CD4-positive, alpha-beta memory T cell (primary cell): ENCODE measurements around the gene TTLL11. TPM values are rescaled to one million over a fixed set of nuclear protein-coding genes. Genes with fewer than 3 reads are reported as not detected.

Experiments used
- CTCF ChIA-PET: fragments of 350-600 bp; sonication (Branson Sonifier 250); formaldehyde crosslinking; loops from one replicate; lab custom pipeline; 2021; ENCODE audit warnings: inconsistent platforms; ENCODE audit not compliant: partially characterized antibody; lab: Charles Lee
- POLR2A ChIA-PET: fragments of 350-600 bp; sonication (Branson Sonifier 250); formaldehyde crosslinking; loops from one replicate; lab custom pipeline; 2021; ENCODE audit not compliant: partially characterized antibody; lab: Charles Lee
- DNase-seq, 5 donors: peaks; one replicate each; pipeline versions ENCODE4 v3.0.0 to v3.0.0-alpha.2; 2020 to 2022; ENCODE audit warnings: mixed read lengths in 1 of 5
- H3K27ac ChIP-seq: one replicate; pipeline ENCODE4 v1.7.0; 2013; ENCODE audit warnings: low read depth, low read length
- H3K27me3 ChIP-seq: 2 replicates; pipeline ENCODE4 v1.7.0; 2013; ENCODE audit warnings: mild to moderate bottlenecking, low read length, moderate library complexity; ENCODE audit not compliant: insufficient read depth
- H3K36me3 ChIP-seq: 2 replicates; pipeline ENCODE4 v1.7.0; 2013; ENCODE audit warnings: mild to moderate bottlenecking, low read length, moderate library complexity; ENCODE audit not compliant: insufficient read depth
- H3K4me1 ChIP-seq: 2 replicates; pipeline ENCODE4 v1.7.0; 2013; ENCODE audit warnings: mild to moderate bottlenecking, low read length, moderate library complexity; ENCODE audit not compliant: insufficient read depth
- H3K4me3 ChIP-seq, 2 donors: one replicate each; pipeline ENCODE4 v1.7.0; 2013; ENCODE audit warnings: low read length in 2 of 2, mild to moderate bottlenecking in 1 of 2
- H3K9me3 ChIP-seq, 2 donors: one replicate each; pipeline ENCODE4 v1.7.0; 2013; ENCODE audit warnings: low read length in 2 of 2, control low read depth in 1 of 2; ENCODE audit not compliant: control insufficient read depth in 1 of 2
- H3K27ac Mint-ChIP-seq, 7 donors: one replicate each; pipeline ENCODE4 v1.8.0; 2020 to 2021; ENCODE audit warnings: mixed read lengths in 7 of 7, mild to moderate bottlenecking in 6 of 7, inconsistent platforms in 3 of 7, moderate library complexity in 3 of 7
- H3K27me3 Mint-ChIP-seq, 2 donors: one replicate each; pipeline ENCODE4 v1.8.0; 2020 to 2021; ENCODE audit warnings: mixed read lengths in 2 of 2
- H3K36me3 Mint-ChIP-seq, 2 donors: one replicate each; pipeline ENCODE4 v1.8.0; 2020 to 2021; ENCODE audit warnings: mixed read lengths in 2 of 2, inconsistent platforms in 1 of 2, mild to moderate bottlenecking in 1 of 2
- H3K4me1 Mint-ChIP-seq, 4 donors: one replicate each; pipeline ENCODE4 v1.8.0; 2020 to 2021; ENCODE audit warnings: mixed read lengths in 4 of 4, mild to moderate bottlenecking in 1 of 4
- H3K4me3 Mint-ChIP-seq, 8 donors: one replicate each; pipeline ENCODE4 v1.8.0; 2020 to 2021; ENCODE audit warnings: mixed read lengths in 8 of 8, mild to moderate bottlenecking in 7 of 8, moderate library complexity in 6 of 8, inconsistent platforms in 3 of 8
- H3K9me3 Mint-ChIP-seq, 8 donors: one replicate each; pipeline ENCODE4 v1.8.0; 2020 to 2021; ENCODE audit warnings: mixed read lengths in 8 of 8, mild to moderate bottlenecking in 5 of 8, inconsistent platforms in 3 of 8, moderate library complexity in 1 of 8
- intact Hi-C: fragments of 100-400 bp; cut with micrococcal nuclease; formaldehyde crosslinking; loops from one replicate; pipeline ENCODE4 v1.15.1; 2023
- polyA plus RNA-seq, 2 donors: library from polyadenylated mRNA; unstranded; fragments of 300-500 nt; fragmentation: Illumina TruSeq; gene quantifications; one replicate each; pipeline ENCODE4 v1.2.3, GENCODE V29; 2021
- total RNA-seq, 2 experiments: library from RNA; stranded (reverse); gene quantifications; one replicate each; pipeline ENCODE4 v1.2.3, GENCODE V29; 2021

Gene TTLL11
- total and polyA plus RNA-seq, 4 experiments from 2014 or later: 2.7 to 7.8 (median 3.1) TPM

GRCh38 chr9:121914604-121915303 lies 178.4 kb downstream of the TTLL11 start:
- H3K27ac ChIP-seq: no peak overlapping the region
- no peak overlapping the region for H3K4me3 ChIP-seq
- H3K36me3 Mint-ChIP-seq: peaks cover 0 to 8% of the 10 kb centered on the region in 2 donors
- DNase-seq: no peak
- ChIA-PET CTCF (no interaction called here), POLR2A (no interaction called here)
- no peaks in the 10 kb centered on the region for H3K27me3 Mint-ChIP-seq
- no peak overlapping the region for H3K27ac Mint-ChIP-seq
- H3K36me3 ChIP-seq: no peaks in the 10 kb centered on the region
- H3K4me1 Mint-ChIP-seq: no peaks in the 10 kb centered on the region
- H3K9me3 ChIP-seq: no peaks in the 10 kb centered on the region
- no peaks in the 10 kb centered on the region for H3K27me3 ChIP-seq
- no peak overlapping the region for H3K4me3 Mint-ChIP-seq
- intact Hi-C loops: no loop called here
- no peaks in the 10 kb centered on the region for H3K9me3 Mint-ChIP-seq
- H3K4me1 ChIP-seq: no peaks in the 10 kb centered on the region

GRCh38 chr9:121914017-121914595 lies 179.0 kb downstream of the TTLL11 start:
- Histone ChIP-seq H3K4me1 (no peaks in the 10 kb centered on the region), H3K36me3 (no peaks in the 10 kb centered on the region), H3K4me3 (no peak overlapping the region), H3K9me3 (no peaks in the 10 kb centered on the region), H3K27ac (no peak overlapping the region), H3K27me3 (no peaks in the 10 kb centered on the region)
- ChIA-PET CTCF (interaction anchor here (0.8 kb wide), 1 partner anchor 9 kb away, joined by 3 read pairs; no protein-coding TSS in a partner anchor), POLR2A (no interaction called here)
- no peak overlapping the region for H3K4me3 Mint-ChIP-seq
- no peaks in the 10 kb centered on the region for H3K27me3 Mint-ChIP-seq
- H3K36me3 Mint-ChIP-seq: peaks cover 0 to 8% of the 10 kb centered on the region in 2 donors
- no peak overlapping the region for H3K27ac Mint-ChIP-seq
- no peak for DNase-seq
- intact Hi-C loops: no loop called here
- H3K4me1 Mint-ChIP-seq: no peaks in the 10 kb centered on the region
- no peaks in the 10 kb centered on the region for H3K9me3 Mint-ChIP-seq

GRCh38 chr9:121912812-121913627 lies 180.1 kb downstream of the TTLL11 start:
- Mint-ChIP-seq H3K36me3 (peaks cover 0 to 8% of the 10 kb centered on the region in 2 donors), H3K27ac (no peak overlapping the region), H3K4me3 (no peak overlapping the region), H3K9me3 (peaks cover 0 to 2% (median 0%) of the 10 kb centered on the region in 8 donors), H3K27me3 (no peaks in the 10 kb centered on the region), H3K4me1 (no peaks in the 10 kb centered on the region)
- CTCF ChIA-PET: no interaction called here
- no peaks in the 10 kb centered on the region for H3K9me3 ChIP-seq
- H3K36me3 ChIP-seq: no peaks in the 10 kb centered on the region
- H3K4me1 ChIP-seq: no peaks in the 10 kb centered on the region
- POLR2A ChIA-PET: no interaction called here
- DNase-seq: no peak
- H3K27ac ChIP-seq: no peak overlapping the region
- H3K27me3 ChIP-seq: no peaks in the 10 kb centered on the region
- no peak overlapping the region for H3K4me3 ChIP-seq
- intact Hi-C loops: no loop called here

GRCh38 chr9:121910491-121911040 lies 182.5 kb downstream of the TTLL11 start:
- Histone ChIP-seq H3K27me3 (no peaks in the 10 kb centered on the region), H3K9me3 (no peaks in the 10 kb centered on the region), H3K27ac (no peak overlapping the region), H3K36me3 (no peaks in the 10 kb centered on the region), H3K4me3 (no peak overlapping the region), H3K4me1 (no peaks in the 10 kb centered on the region)
- no peak overlapping the region for H3K27ac Mint-ChIP-seq
- ChIA-PET CTCF (no interaction called here), POLR2A (no interaction called here)
- H3K27me3 Mint-ChIP-seq: no peaks in the 10 kb centered on the region
- intact Hi-C loops: no loop called here
- H3K4me1 Mint-ChIP-seq: no peaks in the 10 kb centered on the region
- peaks cover 0 to 8% of the 10 kb centered on the region in 2 donors for H3K36me3 Mint-ChIP-seq
- H3K9me3 Mint-ChIP-seq: peaks cover 0 to 2% (median 0%) of the 10 kb centered on the region in 8 donors
- no peak for DNase-seq
- H3K4me3 Mint-ChIP-seq: no peak overlapping the region

GRCh38 chr9:121909111-121909510 lies 184.0 kb downstream of the TTLL11 start:
- H3K27ac Mint-ChIP-seq: no peak overlapping the region
- no peaks in the 10 kb centered on the region for H3K36me3 ChIP-seq
- H3K27me3 ChIP-seq: no peaks in the 10 kb centered on the region
- ChIA-PET CTCF (no interaction called here), POLR2A (no interaction called here)
- no peaks in the 10 kb centered on the region for H3K9me3 ChIP-seq
- no peaks in the 10 kb centered on the region for H3K4me1 Mint-ChIP-seq
- peaks cover 0 to 8% of the 10 kb centered on the region in 2 donors for H3K36me3 Mint-ChIP-seq
- no peak for DNase-seq
- no peak overlapping the region for H3K4me3 Mint-ChIP-seq
- H3K27me3 Mint-ChIP-seq: no peaks in the 10 kb centered on the region
- no peak overlapping the region for H3K4me3 ChIP-seq
- no peaks in the 10 kb centered on the region for H3K4me1 ChIP-seq
- H3K27ac ChIP-seq: no peak overlapping the region
- intact Hi-C loops: no loop called here
- H3K9me3 Mint-ChIP-seq: peaks cover 0 to 2% (median 0%) of the 10 kb centered on the region in 8 donors

- H3K27ac ChIP-seq: no peak overlapping the region
- Mint-ChIP-seq H3K9me3 (peaks cover 0 to 2% (median 0%) of the 10 kb centered on the region in 8 donors), H3K36me3 (no peaks in the 10 kb centered on the region), H3K27me3 (no peaks in the 10 kb centered on the region), H3K4me1 (no peaks in the 10 kb centered on the region), H3K27ac (no peak overlapping the region), H3K4me3 (no peak overlapping the region)
- no peaks in the 10 kb centered on the region for H3K9me3 ChIP-seq
- H3K27me3 ChIP-seq: no peaks in the 10 kb centered on the region
- H3K4me3 ChIP-seq: no peak overlapping the region
- H3K4me1 ChIP-seq: no peaks in the 10 kb centered on the region
- H3K36me3 ChIP-seq: no peaks in the 10 kb centered on the region
- ChIA-PET POLR2A (no interaction called here), CTCF (no interaction called here)
- no peak for DNase-seq
- intact Hi-C loops: no loop called here
These were observed 186.8 kb downstream of the TTLL11 start for GRCh38 chr9:121906074-121906870.
